HG03460 (cell line): ENCODE results near the gene TXNIP.

Experiments used
- ATAC-seq: cut with Tn5 transposase; IDR thresholded peaks from one replicate; pipeline ENCODE4 v1.9.1; 2021; ENCODE audit not compliant: unreplicated experiment

Gene TXNIP

DNA sequence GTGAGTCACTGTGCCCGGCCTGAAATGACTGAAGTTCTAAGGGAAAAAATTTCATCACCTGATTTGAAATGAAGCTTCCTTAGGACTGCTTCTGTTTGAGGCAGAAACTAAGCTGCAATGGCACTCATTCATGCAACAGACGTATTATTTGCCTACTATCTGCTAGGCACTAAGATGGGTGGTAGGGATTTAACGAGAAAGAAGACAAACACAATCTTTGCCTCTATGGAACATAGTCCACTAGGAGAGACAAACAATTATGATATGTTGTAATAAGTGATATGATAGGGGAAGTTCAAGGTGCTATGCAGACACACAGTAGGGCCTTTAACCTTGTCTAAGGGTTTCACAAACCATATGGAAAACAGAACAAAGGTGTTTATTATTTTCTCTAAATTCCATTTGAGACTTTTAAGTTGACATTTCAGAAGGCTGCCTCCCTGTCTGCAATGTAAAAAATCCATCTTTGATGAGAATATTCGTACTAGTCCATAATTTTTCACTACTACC lies 49.8 kb downstream of the TXNIP start:
- no peak for ATAC-seq

GRCh38 chr1:145944532-145944931 lies 51.8 kb downstream of the TXNIP start:
- ATAC-seq, result no peak

- no peak for ATAC-seq
These were observed 53.5 kb downstream of the TXNIP start for GRCh38 chr1:145942871-145943270.
